Thoracic aorta (tissue), 2 donors: ENCODE results near the gene GIPC2. TPM values are rescaled to one million over a fixed set of nuclear protein-coding genes. Genes with fewer than 3 reads are reported as not detected.

Experiments
- ATAC-seq: fragments of 150-250 bp; one replicate; pipeline ENCODE4 v1.8.0; 2017; ENCODE audit warnings: low read depth; ENCODE audit not compliant: insufficient number of reproducible peaks, low FRiP score
- DNase-seq: peaks from one replicate; pipeline ENCODE4 v3.0.0-alpha.2; 2020; ENCODE audit warnings: low spot score
- H3K27ac ChIP-seq, 2 donors: fragments of 200-600 bp; sonication (generic); 1 replicate in 1 of 2; 2 replicates in 1 of 2; pipeline ENCODE4 v1.5.1; 2016; ENCODE audit warnings: mild to moderate bottlenecking in 2 of 2, moderate library complexity in 2 of 2
- H3K27me3 ChIP-seq: fragments of 200-600 bp; sonication (generic); replicated peaks from 2 replicates; pipeline ENCODE4 v1.6.0; 2016; ENCODE audit warnings: mild to moderate bottlenecking; ENCODE audit not compliant: insufficient read depth
- H3K36me3 ChIP-seq: fragments of 200-600 bp; sonication (generic); one replicate; pipeline ENCODE4 v1.5.1; 2016
- H3K4me1 ChIP-seq, 2 donors: fragments of 200-600 bp; sonication (generic); 1 replicate in 1 of 2; 2 replicates in 1 of 2; pipeline versions ENCODE4 v1.5.1 to v1.6.0; 2016; ENCODE audit warnings: low read depth in 2 of 2, mild to moderate bottlenecking in 1 of 2; ENCODE audit not compliant: control insufficient read depth in 1 of 2
- H3K4me3 ChIP-seq: fragments of 200-600 bp; sonication (generic); 2 replicates; pipeline ENCODE4 v1.5.1; 2016; ENCODE audit warnings: mild to moderate bottlenecking
- H3K9me3 ChIP-seq: fragments of 200-600 bp; sonication (generic); 2 replicates; pipeline ENCODE4 v1.5.1; 2016
- CTCF ChIP-seq: fragments of 200-600 bp; sonication (generic); IDR thresholded peaks from one replicate; pipeline ENCODE4 v1.5.1; 2019; ENCODE audit warnings: antibody characterized with exemption
- total RNA-seq, 2 donors: library from RNA; depleted of rRNA; stranded (reverse); fragments of >200 nt; gene quantifications; one replicate each; pipeline versions ENCODE4 v1.1.0 to v1.2.3, GENCODE V29; 2016

Gene GIPC2
- total RNA-seq, 2 donors from 2014 or later, result 1.6 to 3.2 TPM

DNA sequence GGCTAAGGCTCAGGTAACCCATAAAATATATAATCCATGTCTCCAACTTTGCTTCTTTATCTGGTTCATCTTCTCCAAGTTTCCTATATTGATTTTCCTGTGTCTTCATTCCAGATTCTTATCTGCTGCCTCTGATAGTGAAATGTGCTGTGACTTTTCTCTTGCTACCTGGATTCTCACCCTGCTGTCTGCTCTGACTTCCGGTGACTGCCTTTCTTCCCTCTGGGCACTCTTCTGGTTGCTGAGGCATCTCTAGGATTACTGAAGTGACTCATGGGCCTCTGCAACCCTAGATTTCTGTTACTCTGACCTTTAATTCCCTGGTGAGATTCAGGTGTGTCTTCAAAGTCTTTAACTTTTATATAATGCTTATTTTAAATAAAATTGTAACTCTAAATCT lies 46.9 kb downstream of the GIPC2 start:
- Histone ChIP-seq H3K4me1 (peaks cover 9 to 11% of the 10 kb centered on the region in 2 donors), H3K9me3 (no peaks in the 10 kb centered on the region), H3K27ac (no peak overlapping the region), H3K4me3 (no peak overlapping the region), H3K27me3 (no peaks in the 10 kb centered on the region), H3K36me3 (no peaks in the 10 kb centered on the region)
- no peak for TF ChIP-seq CTCF
- DNase-seq, result no peak
- no peak for ATAC-seq

GRCh38 chr1:78093560-78093959 lies 47.8 kb downstream of the GIPC2 start:
- no peak for ATAC-seq
- no peaks in the 10 kb centered on the region for H3K9me3 ChIP-seq
- peaks cover 9 to 12% of the 10 kb centered on the region in 2 donors for H3K4me1 ChIP-seq
- H3K27ac ChIP-seq, result no peak overlapping the region
- H3K4me3 ChIP-seq, result no peak overlapping the region
- TF ChIP-seq CTCF, result no peak
- H3K36me3 ChIP-seq, result no peaks in the 10 kb centered on the region
- H3K27me3 ChIP-seq, result no peaks in the 10 kb centered on the region
- no peak for DNase-seq

- Histone ChIP-seq H3K36me3 (no peaks in the 10 kb centered on the region), H3K27me3 (no peaks in the 10 kb centered on the region), H3K27ac (no peak overlapping the region), H3K9me3 (no peaks in the 10 kb centered on the region), H3K4me1 (peaks cover 9 to 12% of the 10 kb centered on the region in 2 donors), H3K4me3 (no peak overlapping the region)
- DNase-seq (no peak), ATAC-seq (no peak)
- TF ChIP-seq CTCF, result no peak
Observed at GRCh38 chr1:78094639-78095038, 48.9 kb downstream of the GIPC2 start.

- no peak for ATAC-seq
Observed at GRCh38 chr1:78095593-78095992, 49.8 kb downstream of the GIPC2 start.

GRCh38 chr1:78096017-78096416 lies 50.3 kb downstream of the GIPC2 start:
- no peak for TF ChIP-seq CTCF
- H3K36me3 ChIP-seq, result no peaks in the 10 kb centered on the region
- peak overlapping the region in 1 of 2 donors; percentile 20 for H3K27ac ChIP-seq
- no peaks in the 10 kb centered on the region for H3K9me3 ChIP-seq
- H3K27me3 ChIP-seq, result no peaks in the 10 kb centered on the region
- H3K4me3 ChIP-seq, result no peak overlapping the region
- H3K4me1 ChIP-seq, result peaks cover 11 to 20% of the 10 kb centered on the region in 2 donors
- no peak for ATAC-seq
- no peak for DNase-seq

More at GRCh38 chr1:78095593-78095992, 49.8 kb downstream of the GIPC2 start:
- H3K9me3 ChIP-seq, result no peaks in the 10 kb centered on the region
- no peak for DNase-seq
- no peak for TF ChIP-seq CTCF
- no peaks in the 10 kb centered on the region for H3K27me3 ChIP-seq
- peak overlapping the region in 1 of 2 donors; percentile 20 for H3K27ac ChIP-seq
- H3K36me3 ChIP-seq, result no peaks in the 10 kb centered on the region
- H3K4me1 ChIP-seq, result peaks cover 9 to 15% of the 10 kb centered on the region in 2 donors
- no peak overlapping the region for H3K4me3 ChIP-seq
